ENCODE results near the gene ZNF23. TPM values are rescaled to one million over a fixed set of nuclear protein-coding genes. Genes with fewer than 3 reads are reported as not detected.

ZNF23 gene
- total RNA-seq, 1 experiment from 2014 or later = 11.1 TPM

DNA sequence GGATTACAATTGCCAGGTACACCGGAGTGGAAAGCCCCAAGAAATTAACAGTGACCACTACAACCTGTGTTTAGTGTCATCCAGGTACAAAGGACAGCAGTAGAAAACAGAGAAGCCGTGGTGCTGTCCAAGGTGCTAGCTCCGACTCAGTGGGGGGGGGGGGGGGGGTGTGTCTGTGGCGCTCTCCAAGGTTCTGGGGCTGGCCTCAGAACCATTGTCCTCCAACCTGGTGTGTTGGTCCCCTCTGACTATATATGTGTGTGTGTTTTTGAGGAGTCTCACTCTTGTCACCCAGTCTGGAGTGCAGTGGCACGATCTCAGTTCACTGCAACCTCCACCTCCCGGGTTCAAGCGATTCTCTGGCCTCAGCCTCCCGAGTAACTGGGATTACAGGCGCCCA is 5.8 kb upstream of the ZNF23 start:
- H3K9ac ChIP-seq (ENCODE audit: low read length) = no peak overlapping the region
- no peaks in the 10 kb centered on the region for H3K9me3 ChIP-seq (ENCODE audit: control insufficient read depth in 1 of 2, insufficient read depth in 1 of 2, low read depth in 1 of 2, low read length in 2 of 2)
- CTCF ChIA-PET = interaction anchor here (1.0 kb wide), 1 partner anchor 14 kb away, joined by 3 read pairs; no protein-coding TSS in a partner anchor
- H4K20me1 ChIP-seq (ENCODE audit: insufficient read depth) = no peaks in the 10 kb centered on the region
- RAD21 ChIA-PET (ENCODE audit: low non-redundant PET in 1 of 2, low total read pairs in 2 of 2, uncharacterized antibody in 2 of 2, unreplicated experiment in 2 of 2) = interaction anchor here in 1 of 2 experiments (0.6 kb wide), 1 partner anchor 30 kb away, joined by 3 read pairs; no protein-coding TSS in a partner anchor
- BruUV-seq (replicated peaks) = no TSS peak
- no peaks in the 10 kb centered on the region for H3K36me3 ChIP-seq (ENCODE audit: control insufficient read depth in 1 of 2, insufficient read depth in 2 of 2, low read length in 2 of 2)
- no peak overlapping the region for H3K27ac ChIP-seq (ENCODE audit: low read depth, low read length)
- POLR2A ChIA-PET = no interaction called here
- H3K79me2 ChIP-seq (ENCODE audit: insufficient read depth, low read length) = no peaks in the 10 kb centered on the region
- ATAC-seq (peak; percentile 86), DNase-seq (ENCODE audit: low read depth, low spot score) (no peak)
- no peaks in the 10 kb centered on the region for H3K27me3 ChIP-seq (ENCODE audit: insufficient read depth, low read length)
- no peak overlapping the region for H2AFZ ChIP-seq (ENCODE audit: low read depth, low read length, poor library complexity, severe bottlenecking)
- no peaks in the 10 kb centered on the region; the same call in 1 of the 2 replicates for H3K9me2 ChIP-seq (ENCODE audit: insufficient read depth)
- H3K4me2 ChIP-seq (ENCODE audit: low read length) = no peak overlapping the region
- H3K4me3 ChIP-seq (replicated peaks in 1 of 2; ENCODE audit: low read depth in 1 of 2, low read length in 2 of 2) = no peak overlapping the region
- peaks cover 0 to 8% of the 10 kb centered on the region in 2 experiments; a peak in 2 of 4 replicates for H3K4me1 ChIP-seq (ENCODE audit: control insufficient read depth in 1 of 2, insufficient read depth in 2 of 2, low read length in 2 of 2)
- intact Hi-C loops (cut with micrococcal nuclease) = no loop called here
- no peak for TF ChIP-seq SP1 (IDR thresholded peaks at IDR 0.05; ENCODE audit: low read depth)
- no peak for TF ChIP-seq ZFX (IDR thresholded peaks at IDR 0.05)
- no peak for TF ChIP-seq ZNF274 (IDR thresholded peaks at IDR 0.05; ENCODE audit: low read depth, low read length)
- TF ChIP-seq, protein P1, sequence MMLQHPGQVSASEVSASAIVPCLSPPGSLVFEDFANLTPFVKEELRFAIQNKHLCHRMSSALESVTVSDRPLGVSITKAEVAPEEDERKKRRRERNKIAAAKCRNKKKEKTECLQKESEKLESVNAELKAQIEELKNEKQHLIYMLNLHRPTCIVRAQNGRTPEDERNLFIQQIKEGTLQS (IDR thresholded peaks at IDR 0.05) = no peak
- TF ChIP-seq JUND (IDR thresholded peaks at IDR 0.05) = no peak
- TF ChIP-seq, protein P2, sequence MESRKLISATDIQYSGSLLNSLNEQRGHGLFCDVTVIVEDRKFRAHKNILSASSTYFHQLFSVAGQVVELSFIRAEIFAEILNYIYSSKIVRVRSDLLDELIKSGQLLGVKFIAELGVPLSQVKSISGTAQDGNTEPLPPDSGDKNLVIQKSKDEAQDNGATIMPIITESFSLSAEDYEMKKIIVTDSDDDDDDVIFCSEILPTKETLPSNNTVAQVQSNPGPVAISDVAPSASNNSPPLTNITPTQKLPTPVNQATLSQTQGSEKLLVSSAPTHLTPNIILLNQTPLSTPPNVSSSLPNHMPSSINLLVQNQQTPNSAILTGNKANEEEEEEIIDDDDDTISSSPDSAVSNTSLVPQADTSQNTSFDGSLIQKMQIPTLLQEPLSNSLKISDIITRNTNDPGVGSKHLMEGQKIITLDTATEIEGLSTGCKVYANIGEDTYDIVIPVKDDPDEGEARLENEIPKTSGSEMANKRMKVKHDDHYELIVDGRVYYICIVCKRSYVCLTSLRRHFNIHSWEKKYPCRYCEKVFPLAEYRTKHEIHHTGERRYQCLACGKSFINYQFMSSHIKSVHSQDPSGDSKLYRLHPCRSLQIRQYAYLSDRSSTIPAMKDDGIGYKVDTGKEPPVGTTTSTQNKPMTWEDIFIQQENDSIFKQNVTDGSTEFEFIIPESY (IDR thresholded peaks at IDR 0.05; ENCODE audit: extremely low read depth, insufficient replicate concordance, low read length) = no peak
- no peak for TF ChIP-seq SRF (IDR thresholded peaks at IDR 0.05; ENCODE audit: low read depth)
- no peak for TF ChIP-seq CEBPB (IDR thresholded peaks at IDR 0.05; ENCODE audit: low read depth)
- TF ChIP-seq SIN3A (IDR thresholded peaks at IDR 0.05; ENCODE audit: low read depth) = peak; percentile 87
- no peak for TF ChIP-seq FOSL1 (IDR thresholded peaks at IDR 0.05; ENCODE audit: low read depth)
- no peak for TF ChIP-seq EZH2 (IDR thresholded peaks at IDR 0.05)
- TF ChIP-seq CBX3 (IDR thresholded peaks at IDR 0.05; ENCODE audit: low read depth) = peak; percentile 77
- no peak for TF ChIP-seq RAD21 (IDR thresholded peaks at IDR 0.05; ENCODE audit: low read depth)
- no peak for TF ChIP-seq YY1 (IDR thresholded peaks at IDR 0.05; ENCODE audit: extremely low read depth, insufficient replicate concordance, low read depth, low read length)
- TF ChIP-seq, protein P3, sequence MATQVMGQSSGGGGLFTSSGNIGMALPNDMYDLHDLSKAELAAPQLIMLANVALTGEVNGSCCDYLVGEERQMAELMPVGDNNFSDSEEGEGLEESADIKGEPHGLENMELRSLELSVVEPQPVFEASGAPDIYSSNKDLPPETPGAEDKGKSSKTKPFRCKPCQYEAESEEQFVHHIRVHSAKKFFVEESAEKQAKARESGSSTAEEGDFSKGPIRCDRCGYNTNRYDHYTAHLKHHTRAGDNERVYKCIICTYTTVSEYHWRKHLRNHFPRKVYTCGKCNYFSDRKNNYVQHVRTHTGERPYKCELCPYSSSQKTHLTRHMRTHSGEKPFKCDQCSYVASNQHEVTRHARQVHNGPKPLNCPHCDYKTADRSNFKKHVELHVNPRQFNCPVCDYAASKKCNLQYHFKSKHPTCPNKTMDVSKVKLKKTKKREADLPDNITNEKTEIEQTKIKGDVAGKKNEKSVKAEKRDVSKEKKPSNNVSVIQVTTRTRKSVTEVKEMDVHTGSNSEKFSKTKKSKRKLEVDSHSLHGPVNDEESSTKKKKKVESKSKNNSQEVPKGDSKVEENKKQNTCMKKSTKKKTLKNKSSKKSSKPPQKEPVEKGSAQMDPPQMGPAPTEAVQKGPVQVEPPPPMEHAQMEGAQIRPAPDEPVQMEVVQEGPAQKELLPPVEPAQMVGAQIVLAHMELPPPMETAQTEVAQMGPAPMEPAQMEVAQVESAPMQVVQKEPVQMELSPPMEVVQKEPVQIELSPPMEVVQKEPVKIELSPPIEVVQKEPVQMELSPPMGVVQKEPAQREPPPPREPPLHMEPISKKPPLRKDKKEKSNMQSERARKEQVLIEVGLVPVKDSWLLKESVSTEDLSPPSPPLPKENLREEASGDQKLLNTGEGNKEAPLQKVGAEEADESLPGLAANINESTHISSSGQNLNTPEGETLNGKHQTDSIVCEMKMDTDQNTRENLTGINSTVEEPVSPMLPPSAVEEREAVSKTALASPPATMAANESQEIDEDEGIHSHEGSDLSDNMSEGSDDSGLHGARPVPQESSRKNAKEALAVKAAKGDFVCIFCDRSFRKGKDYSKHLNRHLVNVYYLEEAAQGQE (IDR thresholded peaks at IDR 0.05; ENCODE audit: low read depth) = peak; percentile 97
- no peak for TF ChIP-seq TCF7L2 (IDR thresholded peaks at IDR 0.05; ENCODE audit: borderline replicate concordance, extremely low read depth, insufficient read depth, insufficient read length)
- no peak for TF ChIP-seq EGR1 (IDR thresholded peaks at IDR 0.05; ENCODE audit: low read depth)
- TF ChIP-seq EZH2phosphoT487 (IDR thresholded peaks at IDR 0.05; ENCODE audit: borderline replicate concordance) = no peak
- TF ChIP-seq ELF1 (IDR thresholded peaks at IDR 0.05; ENCODE audit: borderline replicate concordance, low read depth) = no peak
- TF ChIP-seq, protein P4, sequence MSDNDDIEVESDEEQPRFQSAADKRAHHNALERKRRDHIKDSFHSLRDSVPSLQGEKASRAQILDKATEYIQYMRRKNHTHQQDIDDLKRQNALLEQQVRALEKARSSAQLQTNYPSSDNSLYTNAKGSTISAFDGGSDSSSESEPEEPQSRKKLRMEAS (IDR thresholded peaks at IDR 0.05) = peak; percentile 30; the same call in 1 of the 2 replicates
- TF ChIP-seq POLR2AphosphoS5 (IDR thresholded peaks at IDR 0.05; ENCODE audit: low read depth, low read length) = peak; percentile 40; the same call in 1 of the 2 replicates

All from HCT116 (cell line).